ENCODE results near the gene C1orf210.
A peak's percentile ranks its signal among the peaks of the same experiment; 100 is the strongest.

The C1orf210 gene

DNA sequence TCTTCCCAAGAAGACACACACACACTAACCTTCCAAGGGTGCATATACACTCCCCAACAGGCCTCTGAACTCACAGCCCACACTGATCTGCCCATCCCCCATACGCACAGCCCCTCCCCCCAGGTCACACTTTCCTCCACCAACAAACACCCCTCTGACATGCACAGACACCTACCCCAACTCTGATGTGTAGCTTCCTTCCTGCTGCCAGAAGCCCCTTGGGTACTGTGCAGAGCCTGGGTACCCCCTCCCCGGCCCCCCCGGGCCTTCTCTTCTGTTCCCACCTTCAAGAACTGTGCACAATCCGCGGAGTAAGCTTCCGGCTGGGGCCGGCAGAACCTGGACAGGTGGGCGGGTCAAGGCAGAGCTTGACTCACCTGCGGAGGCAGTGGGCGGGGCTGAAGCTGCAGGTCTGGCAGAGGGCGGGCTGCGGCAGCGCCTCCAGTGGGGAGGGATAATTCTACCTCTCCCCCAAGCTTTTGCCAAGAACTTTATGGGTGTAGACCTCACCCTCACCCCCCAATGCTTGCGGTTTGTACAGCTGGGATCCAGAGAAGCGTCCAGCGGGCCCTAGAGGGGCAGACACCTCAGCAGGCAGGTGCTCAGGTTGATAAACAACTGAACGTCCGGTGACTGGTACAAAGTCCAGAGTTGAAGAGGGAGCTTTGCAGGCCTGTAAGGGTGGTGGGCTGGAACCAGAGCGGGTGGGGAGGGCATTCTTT lies at the start of gene C1orf210:
Gene C1orf210, minus strand, starts transcription at position 313 of the 722 bp plus-strand sequence. CDS start 2,311 bp downstream, outside the sequence.
- DNase-seq = peak; percentile 91

DNA sequence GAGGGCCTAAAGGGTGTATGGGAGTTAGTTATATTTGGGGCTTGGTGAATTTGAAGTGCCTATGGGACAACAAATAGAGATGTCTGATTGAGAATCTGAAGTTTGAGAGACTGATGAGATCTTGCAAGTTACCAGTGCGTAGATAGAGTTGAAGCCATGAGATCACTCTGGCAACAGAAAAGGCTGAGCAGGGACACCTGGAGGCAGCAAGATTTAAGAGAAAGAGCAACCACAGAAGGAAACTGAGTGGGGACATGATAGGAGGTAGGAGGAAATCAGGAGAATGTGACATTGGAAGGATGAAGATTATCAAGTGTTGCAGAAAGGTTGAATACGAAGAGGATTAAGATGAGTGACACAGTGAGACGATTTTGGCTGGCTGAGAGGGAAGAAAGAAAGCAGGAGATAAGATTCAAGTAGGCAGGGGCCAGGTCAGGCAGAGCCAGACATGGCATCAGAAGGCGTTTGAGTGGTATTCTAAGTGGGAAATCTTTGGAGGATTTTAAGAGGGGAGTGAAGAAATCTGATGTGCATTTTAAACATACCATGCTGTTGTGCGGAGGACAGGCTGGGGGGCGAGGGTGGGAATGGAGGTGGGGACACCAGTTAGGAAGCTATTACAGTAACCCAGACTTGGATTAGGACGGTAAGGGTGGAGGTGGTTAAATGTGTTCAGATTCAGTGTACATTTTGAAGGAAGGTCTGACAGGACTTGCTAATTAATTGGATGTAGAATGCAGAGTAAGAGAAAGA lies 49.2 kb upstream of the C1orf210 start:
- no peak for DNase-seq

DNA sequence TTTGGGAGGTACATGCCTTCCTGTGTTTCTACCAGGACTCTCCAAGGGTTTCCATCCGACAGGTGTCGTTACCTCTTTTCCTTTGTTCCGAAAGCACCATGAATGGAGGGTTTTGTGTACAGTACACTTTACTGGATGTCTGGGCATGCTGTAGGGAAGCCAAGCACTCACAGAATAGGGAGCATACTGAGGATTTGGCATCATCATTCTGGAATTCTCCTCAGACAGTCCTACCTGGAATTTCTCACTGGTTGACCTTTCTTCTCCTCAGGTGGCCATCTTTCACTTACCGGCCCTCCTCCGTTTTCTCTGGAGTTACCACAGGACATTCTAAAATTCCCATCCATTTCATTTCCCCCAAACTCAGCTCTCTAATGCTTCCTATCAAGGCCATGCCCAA lies 46.3 kb upstream of the C1orf210 start:
- DNase-seq = peak; percentile 3

DNA sequence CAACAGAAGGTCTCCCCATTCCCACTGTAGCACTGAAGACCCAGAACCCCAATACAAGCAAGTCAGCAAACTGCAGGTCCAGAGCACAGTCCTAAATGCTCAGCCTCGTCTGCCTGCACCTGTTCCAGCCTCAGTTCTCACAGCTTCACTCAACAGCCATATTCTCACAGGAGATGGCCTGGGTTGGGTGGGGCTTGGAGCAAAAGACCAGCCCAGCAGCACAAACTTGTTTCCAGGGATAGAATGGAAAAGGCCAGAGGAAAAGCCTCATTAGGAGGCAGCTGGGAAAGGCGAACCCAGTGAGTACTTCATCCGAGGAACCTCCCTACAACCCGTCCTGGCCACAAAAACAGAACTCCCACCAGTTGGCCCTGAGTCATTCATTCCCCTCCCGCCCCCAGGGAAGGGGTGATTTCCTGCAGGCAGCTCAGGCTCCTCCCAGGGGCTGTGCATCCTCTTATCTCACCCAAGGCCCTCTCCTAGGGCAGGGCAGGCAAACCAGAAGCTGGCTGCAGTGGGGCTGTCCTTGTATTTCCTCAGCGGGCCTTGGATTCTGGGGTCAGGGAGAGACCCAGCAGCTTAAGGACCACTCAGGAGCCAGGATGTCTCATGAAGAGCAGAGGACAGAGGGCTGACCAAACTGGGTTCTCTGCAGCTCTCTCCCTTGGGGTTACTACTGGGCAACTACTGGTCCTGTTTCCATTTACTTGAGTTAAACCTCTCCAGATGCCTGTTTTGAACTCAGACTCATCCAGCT lies 44.8 kb upstream of the C1orf210 start:
- DNase-seq = no peak

DNA sequence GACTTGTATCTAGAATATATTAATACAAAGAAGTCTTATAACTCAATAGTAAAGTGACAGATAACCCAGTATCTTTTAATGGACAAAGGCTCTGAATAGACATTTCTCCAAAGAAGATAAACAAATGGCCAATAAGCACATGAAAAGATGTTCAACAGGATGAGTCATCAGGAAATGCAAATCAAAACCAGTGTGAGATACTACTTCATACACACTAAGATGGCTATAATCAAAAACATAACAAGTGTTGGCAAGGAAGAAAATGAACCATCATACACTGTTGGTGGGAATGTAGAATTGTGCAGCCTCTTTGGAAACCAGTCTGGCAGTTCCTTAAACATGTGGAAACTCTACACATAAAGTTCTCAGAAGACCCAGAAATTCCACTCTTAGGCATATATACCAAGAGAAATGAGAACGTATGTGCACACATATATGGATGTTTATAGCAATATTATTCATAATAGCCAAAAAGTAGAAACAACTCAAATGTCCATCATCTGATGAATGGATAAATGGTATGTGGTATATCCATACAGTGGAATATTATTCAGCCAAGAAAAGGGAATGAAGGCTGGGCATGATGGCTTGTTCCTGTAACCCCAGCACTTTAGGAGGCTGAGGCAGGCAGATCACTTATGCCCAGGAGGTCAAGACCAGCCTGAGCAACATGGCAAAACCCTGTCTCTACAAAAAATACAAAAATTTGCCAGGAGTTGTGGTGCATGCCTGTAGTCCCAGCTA lies 42.3 kb upstream of the C1orf210 start:
- no peak for DNase-seq

DNA sequence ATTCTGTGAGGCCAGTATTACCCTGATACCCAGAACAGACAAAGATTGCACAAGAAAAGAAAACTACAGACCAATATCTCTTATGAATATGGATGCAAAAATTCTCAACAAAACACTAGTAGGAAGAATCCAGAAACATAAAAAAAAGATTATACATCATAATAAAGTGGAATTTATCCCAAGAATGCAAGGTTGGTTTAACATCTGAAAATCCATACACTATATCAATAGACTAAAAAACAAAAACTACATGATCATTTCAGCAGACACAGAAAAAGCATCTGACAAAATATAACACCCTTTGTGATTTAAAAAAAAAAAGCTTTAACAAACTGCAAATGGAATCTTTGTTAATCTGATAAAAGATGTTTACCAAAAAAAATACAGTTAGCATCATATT lies 40.0 kb upstream of the C1orf210 start:
- DNase-seq = no peak

DNA sequence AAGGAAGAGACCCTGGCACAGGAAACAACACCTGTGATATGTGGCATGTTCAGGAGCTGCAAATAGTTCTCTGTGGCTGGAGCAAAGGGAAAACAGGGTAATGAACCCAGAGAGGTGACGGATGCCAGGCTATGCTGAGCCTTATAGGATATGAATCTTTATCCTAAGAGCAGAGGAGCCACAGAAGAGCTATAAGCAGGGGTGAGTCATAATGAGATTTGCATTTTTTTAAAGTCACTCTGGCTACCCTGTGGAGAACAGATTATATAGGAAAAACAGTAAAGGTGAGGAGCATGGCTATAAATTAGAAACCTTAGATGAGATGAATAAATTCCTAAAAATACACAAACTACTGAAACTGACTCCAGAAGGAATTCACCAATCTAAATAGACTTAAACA lies 39.4 kb upstream of the C1orf210 start:
- DNase-seq = no peak

DNA sequence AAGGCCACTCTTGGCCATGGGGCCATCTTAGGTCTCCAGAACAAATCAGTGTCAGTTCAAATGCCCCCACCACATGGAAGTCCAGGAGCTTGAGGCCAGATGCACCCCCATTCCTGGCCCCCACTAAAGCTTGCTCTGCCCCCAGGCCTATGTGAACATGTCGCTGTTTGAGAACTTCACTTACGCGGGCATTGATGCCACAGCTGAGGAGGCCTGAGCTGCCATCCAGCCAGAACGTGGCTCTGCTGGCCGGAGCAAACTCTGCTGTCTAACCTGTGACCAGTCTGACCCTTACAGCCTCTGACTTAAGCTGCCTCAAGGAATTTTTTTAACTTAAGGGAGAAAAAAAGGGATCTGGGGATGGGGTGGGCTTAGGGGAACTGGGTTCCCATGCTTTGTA lies 37.1 kb upstream of the C1orf210 start:
- DNase-seq = no peak

DNA sequence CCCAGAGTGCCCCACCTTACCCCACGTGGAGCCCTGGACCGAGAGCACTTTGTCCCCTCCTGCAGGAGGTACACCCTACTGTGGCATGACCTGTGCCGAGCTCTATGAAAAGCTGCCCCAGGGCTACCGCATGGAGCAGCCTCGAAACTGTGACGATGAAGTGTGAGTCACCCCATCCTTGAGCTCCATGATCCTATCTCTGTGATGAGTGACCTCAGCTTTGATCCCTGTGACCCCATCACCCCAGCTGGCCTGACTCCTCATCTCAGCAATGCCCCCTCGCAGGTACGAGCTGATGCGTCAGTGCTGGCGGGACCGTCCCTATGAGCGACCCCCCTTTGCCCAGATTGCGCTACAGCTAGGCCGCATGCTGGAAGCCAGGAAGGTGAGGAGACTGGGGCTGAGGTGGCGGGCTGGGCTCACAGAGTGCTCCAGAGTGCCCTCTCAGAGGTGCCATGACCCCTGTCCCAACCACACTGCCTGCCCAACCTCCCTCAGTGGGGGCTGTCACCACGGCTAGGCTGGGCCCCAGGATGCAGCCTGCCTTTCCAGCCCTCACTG lies 36.0 kb upstream of the C1orf210 start:
- no peak for DNase-seq

DNA sequence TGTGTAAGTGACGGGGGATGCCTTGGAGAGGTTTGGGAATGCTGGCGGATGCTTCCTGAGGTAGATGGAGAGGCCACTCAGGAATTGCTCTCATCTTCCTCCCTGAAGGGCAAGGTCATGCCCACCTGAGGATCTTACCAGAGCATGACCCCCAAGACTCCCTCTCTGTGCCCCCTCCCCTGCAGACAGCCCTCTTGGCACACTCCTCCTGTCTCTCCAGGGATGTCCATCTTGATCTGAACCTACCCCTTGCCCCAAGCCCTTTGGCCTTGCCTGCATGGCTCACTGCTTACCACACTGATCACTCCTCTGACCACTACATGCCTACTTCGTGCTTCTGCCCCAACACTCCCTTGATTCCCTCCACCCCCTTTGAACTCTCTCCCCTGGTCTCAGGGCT lies 34.4 kb upstream of the C1orf210 start:
- DNase-seq = no peak

DNA sequence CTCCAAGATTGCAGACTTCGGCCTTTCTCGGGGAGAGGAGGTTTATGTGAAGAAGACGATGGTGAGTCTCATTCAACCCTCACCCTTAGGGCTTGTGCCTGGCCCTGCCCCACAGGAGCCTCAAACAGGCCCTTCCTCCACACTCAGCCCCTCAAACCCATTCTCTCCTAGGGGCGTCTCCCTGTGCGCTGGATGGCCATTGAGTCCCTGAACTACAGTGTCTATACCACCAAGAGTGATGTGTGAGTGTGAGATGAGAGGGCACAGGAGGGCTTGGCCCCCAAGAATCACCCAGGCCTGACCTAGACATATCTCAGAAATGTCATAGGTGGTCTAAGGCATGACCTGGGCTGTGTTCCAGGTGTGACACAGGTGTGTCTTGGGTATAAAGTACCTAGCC lies 33.9 kb upstream of the C1orf210 start:
- no peak for DNase-seq

DNA sequence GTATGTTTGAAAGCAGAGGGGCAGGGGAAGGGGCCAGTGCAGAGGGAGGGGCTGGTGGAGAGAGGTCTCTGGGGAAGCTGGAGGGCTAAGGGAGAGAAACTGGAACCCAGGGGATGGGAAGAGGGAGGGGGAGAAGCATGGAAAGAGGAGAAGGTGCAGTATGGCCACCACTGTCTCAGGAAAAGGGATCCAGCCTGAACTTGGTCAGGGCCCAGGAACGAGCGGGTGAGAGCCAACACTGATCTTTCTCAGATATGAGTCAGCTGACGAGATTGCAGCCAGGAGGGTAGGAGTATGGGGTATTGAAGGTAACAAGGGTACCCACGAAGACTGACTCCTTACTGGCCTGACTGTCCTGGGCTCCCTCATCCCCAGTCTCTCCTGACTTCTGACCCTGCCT lies 33.5 kb upstream of the C1orf210 start:
- no peak for DNase-seq

DNA sequence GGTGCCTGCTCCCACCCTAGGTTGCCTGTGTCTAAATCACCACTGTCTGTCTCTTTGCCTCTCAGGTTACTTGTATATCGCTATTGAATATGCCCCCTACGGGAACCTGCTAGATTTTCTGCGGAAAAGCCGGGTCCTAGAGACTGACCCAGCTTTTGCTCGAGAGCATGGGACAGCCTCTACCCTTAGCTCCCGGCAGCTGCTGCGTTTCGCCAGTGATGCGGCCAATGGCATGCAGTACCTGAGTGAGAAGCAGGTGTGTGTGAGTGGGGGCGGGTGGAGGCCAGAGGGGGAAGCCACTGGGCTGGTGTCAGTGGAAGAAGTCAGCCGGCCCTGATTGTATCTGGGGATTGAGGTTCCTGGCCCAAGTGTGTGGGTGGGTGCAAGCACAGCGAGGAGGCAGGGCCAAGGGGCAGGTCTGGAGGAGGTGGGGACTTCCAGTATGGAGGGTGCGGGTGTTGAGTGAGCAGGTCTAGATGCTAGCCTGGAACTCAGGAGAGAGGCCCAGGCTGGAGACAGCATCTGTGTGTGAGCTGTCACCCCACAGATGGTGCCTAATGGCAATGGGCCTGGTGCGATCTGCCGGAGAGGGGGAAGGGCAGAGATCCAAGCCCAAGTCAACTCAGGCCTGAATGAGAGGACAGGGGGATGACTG lies 32.6 kb upstream of the C1orf210 start:
- no peak for DNase-seq

DNA sequence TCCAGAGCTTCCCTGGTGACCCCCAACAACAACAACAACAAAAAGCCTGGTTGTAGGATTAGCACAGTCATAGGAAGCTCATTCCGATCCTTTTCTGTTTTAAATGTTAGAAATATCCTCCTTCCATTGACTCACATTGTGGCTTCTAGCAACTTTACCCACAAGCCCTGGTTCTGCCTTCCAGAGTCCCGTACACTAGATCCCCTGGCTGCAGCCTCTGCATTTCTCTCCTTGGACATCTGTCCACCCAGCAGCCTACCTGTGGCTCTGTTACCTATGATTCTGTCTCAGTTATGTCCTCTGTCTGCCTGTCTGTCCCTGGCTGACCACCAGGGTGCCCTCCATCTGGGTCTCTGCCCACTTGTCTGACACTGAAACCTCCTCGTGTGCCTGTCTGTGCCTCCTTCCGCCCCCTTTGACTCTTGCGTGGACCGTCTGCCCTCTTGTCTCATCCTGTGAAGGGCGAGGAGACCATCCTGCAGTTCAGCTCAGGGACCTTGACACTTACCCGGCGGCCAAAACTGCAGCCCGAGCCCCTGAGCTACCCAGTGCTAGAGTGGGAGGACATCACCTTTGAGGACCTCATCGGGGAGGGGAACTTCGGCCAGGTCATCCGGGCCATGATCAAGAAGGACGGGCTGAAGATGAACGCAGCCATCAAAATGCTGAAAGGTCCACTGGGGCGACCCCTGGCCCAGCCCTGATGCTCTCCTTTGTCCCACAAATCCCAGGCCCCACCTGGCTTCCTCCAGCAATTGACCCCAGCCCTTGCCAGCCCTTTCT lies 31.5 kb upstream of the C1orf210 start:
- no peak for DNase-seq

DNA sequence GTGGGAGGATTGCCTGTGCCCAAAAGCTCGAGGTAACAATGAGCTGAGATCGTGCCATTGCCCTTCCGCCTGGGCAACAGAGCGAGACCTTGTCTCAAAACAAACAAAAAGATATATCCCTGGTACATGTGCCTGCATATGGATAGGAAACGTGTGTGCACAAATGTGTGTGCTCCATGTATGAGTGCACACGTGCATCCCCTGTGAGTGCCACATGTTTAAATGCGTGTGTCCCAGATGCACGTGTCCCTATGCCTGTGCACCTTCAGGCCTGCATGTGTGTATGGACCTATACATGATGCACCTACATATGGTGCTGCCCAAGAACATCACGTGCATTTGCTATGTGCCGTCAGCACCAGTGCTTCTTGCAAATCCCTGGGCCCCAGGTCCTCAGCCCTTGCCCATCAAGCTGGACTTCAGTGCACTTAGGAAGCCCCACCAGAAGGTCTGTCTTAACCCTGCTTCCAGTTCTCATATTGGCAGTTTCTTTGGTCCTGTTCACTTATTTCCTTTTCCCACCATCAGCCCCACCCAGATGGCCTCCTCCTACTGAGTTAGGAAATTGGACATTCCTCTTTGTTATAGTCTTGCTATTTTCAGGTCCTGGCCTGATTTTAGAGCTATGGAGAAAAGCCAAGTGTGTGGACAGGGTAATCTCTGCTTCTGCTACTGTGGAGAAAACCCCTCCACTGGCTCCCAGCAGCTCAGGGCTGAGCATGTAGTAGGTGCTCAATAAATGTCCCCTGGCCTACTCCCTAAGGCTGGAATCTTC lies 30.8 kb upstream of the C1orf210 start:
- no peak for DNase-seq

DNA sequence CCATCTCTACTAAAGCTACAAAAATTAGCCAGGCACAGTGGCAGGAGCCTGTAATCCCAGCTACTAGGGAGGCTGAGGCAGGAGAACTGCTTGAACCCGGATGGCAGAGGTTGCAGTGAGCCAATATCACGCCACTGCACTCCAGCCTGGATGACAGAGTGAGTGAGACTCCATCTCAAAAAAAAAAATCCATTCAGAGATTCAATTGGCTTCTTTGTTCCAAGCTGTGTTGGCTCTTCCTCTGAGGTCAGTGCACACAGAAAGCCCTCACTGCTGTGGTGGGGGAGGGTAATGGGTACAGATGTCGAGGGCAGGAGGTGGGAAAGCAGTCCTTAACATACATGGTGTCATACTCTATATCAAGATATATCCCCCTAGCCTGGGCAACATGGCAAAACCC lies 30.1 kb upstream of the C1orf210 start:
- no peak for DNase-seq

DNA sequence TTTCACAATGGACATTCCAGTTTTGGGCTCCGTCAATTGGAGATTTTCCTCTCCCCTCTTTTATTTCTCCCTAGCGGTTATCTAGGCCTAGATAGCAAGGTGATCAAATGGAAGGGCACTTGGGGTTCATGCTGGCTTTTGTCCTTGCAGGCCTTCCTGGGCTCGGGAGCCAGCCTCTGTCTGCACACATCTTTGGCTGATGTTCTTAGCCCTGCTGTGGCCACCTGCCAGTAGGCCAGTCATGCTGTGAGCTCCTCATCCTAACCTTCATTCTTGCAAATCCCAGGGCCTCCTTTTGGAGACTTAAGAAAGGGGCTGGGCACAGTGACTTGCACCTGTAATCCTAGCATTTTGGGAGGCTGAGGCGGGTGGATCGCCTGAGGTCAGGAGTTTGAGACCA lies 28.9 kb upstream of the C1orf210 start:
- DNase-seq = no peak

DNA sequence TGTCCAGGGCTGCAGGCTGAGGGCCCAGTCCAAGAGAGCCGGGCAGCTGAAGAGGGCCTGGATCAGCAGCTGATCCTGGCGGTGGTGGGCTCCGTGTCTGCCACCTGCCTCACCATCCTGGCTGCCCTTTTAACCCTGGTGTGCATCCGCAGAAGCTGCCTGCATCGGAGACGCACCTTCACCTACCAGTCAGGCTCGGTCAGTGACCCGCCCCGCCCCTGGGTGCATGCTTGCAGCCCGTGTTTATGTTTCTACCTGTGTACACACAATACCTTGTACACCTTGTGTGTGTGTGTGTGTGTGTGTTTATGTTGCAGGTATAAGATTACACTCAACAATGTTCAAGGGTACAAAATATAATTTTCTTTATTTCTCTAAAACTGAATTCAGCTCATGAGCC lies 28.4 kb upstream of the C1orf210 start:
- no peak for DNase-seq

DNA sequence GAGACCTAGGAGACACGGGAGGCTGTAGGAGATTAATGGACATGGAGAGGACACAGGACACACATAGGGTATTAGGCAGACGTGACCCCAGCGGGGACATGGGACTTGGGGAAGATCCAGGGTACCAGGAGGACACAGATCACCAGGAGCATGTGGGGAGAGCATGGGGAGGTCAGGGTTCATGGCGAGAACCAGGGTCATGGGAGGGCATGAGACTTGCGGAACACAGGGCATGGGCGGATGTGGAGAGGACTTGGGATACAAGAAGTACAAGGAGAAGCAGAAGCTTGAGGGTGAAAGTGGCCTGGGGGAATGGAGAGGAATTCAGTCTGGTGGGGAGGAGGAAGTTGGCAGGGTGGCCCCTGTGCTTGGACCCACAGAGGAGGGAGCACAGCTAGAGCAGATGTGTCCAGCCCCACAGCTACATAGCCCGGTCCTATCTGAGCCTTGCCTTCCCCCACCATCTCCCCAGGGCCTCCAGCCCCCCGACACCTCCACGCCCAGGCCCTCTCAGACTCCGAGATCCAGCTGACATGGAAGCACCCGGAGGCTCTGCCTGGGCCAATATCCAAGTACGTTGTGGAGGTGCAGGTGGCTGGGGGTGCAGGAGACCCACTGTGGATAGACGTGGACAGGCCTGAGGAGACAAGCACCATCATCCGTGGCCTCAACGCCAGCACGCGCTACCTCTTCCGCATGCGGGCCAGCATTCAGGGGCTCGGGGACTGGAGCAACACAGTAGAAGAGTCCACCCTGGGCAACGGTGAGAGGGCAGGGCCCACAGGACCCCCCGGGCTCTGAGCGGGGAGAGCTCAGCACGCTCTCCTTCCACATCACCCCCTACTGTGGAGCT lies 27.5 kb upstream of the C1orf210 start:
- no peak for DNase-seq

DNA sequence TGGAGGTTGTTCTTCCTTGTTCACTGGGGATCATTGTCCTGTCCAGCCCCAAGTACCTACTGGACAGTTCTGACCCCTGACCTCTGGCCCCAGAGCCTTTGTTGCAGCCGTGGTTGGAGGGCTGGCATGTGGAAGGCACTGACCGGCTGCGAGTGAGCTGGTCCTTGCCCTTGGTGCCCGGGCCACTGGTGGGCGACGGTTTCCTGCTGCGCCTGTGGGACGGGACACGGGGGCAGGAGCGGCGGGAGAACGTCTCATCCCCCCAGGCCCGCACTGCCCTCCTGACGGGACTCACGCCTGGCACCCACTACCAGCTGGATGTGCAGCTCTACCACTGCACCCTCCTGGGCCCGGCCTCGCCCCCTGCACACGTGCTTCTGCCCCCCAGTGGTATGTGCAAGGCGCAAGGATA lies 26.8 kb upstream of the C1orf210 start:
- DNase-seq = no peak
